ENCODE data around the gene MTMR3.
"Not testable (repeated sequence)": the region's sequence is repeated elsewhere in the genome, so short reads cannot be mapped to it uniquely, and the experiment has no call there.

MTMR3 gene

GRCh38 chr22:30061094-30061493, 178.1 kb downstream of the MTMR3 start:
- DNase-seq: not testable (repeated sequence)

GRCh38 chr22:30062259-30062658, 179.3 kb downstream of the MTMR3 start:
- DNase-seq: no peak

GRCh38 chr22:30062950-30063349, 180.0 kb downstream of the MTMR3 start:
- no peak for DNase-seq

- DNase-seq: no peak
Observed at GRCh38 chr22:30064172-30064571, 181.2 kb downstream of the MTMR3 start.

GRCh38 chr22:30073743-30074142, 190.8 kb downstream of the MTMR3 start:
- no peak for DNase-seq

- no peak for DNase-seq
Observed at GRCh38 chr22:30074147-30074546, 191.2 kb downstream of the MTMR3 start.

- DNase-seq: no peak
Observed at GRCh38 chr22:30074994-30075393, 192.0 kb downstream of the MTMR3 start.

GRCh38 chr22:30077279-30077880, 194.4 kb downstream of the MTMR3 start:
- no peak for DNase-seq

GRCh38 chr22:30078320-30079311, 195.6 kb downstream of the MTMR3 start:
- no peak for DNase-seq

GRCh38 chr22:30079952-30080533, 197.1 kb downstream of the MTMR3 start, which contains the start of gene HORMAD2:
HORMAD2 (plus strand) TSS chr22:30080464; CDS start chr22:30093953, 13,489 bp downstream.
- peak; percentile 9 for DNase-seq

All from NCI-H526 treated with DMSO at 0.1 percent for 48 hours (cell line).